PC-9 (cell line): Measurements from ENCODE around the gene EXT2.

Source experiments
- EZH2 ChIP-seq: fragments of 200-600 bp; sonication (generic); IDR thresholded peaks from 2 replicates; pipeline ENCODE4 v1.8.0; 2017; ENCODE audit warnings: antibody characterized with exemption, low read depth
- TF ChIP-seq, protein P1 (sequence below): fragments of 200-600 bp; sonication (generic); conservative IDR thresholded peaks from 2 replicates; pipeline ENCODE4 v1.6.1; 2017; ENCODE audit warnings: mixed run types, antibody characterized with exemption, mild to moderate bottlenecking, moderate library complexity

GRCh38 chr11:44051171-44051570, 44.3 kb upstream of the EXT2 start:
- TF ChIP-seq EZH2, result no peak
- TF ChIP-seq, protein P1, sequence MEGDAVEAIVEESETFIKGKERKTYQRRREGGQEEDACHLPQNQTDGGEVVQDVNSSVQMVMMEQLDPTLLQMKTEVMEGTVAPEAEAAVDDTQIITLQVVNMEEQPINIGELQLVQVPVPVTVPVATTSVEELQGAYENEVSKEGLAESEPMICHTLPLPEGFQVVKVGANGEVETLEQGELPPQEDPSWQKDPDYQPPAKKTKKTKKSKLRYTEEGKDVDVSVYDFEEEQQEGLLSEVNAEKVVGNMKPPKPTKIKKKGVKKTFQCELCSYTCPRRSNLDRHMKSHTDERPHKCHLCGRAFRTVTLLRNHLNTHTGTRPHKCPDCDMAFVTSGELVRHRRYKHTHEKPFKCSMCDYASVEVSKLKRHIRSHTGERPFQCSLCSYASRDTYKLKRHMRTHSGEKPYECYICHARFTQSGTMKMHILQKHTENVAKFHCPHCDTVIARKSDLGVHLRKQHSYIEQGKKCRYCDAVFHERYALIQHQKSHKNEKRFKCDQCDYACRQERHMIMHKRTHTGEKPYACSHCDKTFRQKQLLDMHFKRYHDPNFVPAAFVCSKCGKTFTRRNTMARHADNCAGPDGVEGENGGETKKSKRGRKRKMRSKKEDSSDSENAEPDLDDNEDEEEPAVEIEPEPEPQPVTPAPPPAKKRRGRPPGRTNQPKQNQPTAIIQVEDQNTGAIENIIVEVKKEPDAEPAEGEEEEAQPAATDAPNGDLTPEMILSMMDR, result no peak
